ENCODE data around the gene NUPR1. TPM values are rescaled to one million over a fixed set of nuclear protein-coding genes. Genes with fewer than 3 reads are reported as not detected.

The NUPR1 gene
- total and polyA plus RNA-seq, 12 donors = 16.7 to 74.4 (median 33.1) TPM

Other genes with a start within 250 kb of the NUPR1 start
- 1 to 10 TPM; 1.1 to 7.0 (median 3.4) TPM for gene SBK1, start 246.4 kb downstream of the NUPR1 start, total RNA-seq
- gene SBK1, start 246.4 kb downstream of the NUPR1 start, polyA plus RNA-seq = 1 to 10 TPM in 1 of 2 donors, under 1 TPM in 1; 0.38 to 2.9 TPM
- gene NPIPB6, start 175.5 kb downstream of the NUPR1 start, total RNA-seq = 1 to 10 TPM in 3 of 10 donors, under 1 TPM in 5, not detected in 2; 0.25 to 1.8 (median 0.72) TPM
- under 1 TPM; 0.12 to 0.22 TPM for gene NPIPB6, start 175.5 kb downstream of the NUPR1 start, polyA plus RNA-seq
- gene EIF3CL, start 135.1 kb downstream of the NUPR1 start, total RNA-seq = 100 to 1,000 TPM in 1 of 10 donors, 10 to 100 TPM in 9; 10.3 to 103 (median 47.2) TPM
- gene EIF3CL, start 135.1 kb downstream of the NUPR1 start, polyA plus RNA-seq = 10 to 100 TPM; 41.0 to 96.8 TPM
- gene NPIPB7, start 66.6 kb downstream of the NUPR1 start, total RNA-seq = not detected
- gene NPIPB7, start 66.6 kb downstream of the NUPR1 start, polyA plus RNA-seq = not detected
- 10 to 100 TPM in 7 of 10 donors, 1 to 10 TPM in 3; 6.5 to 17.6 (median 10.8) TPM for gene CLN3, start 46.9 kb downstream of the NUPR1 start, total RNA-seq
- 10 to 100 TPM; 10.2 to 21.2 TPM for gene CLN3, start 46.9 kb downstream of the NUPR1 start, polyA plus RNA-seq
- 1 to 10 TPM in 1 of 10 donors, under 1 TPM in 9; 0.15 to 2.3 (median 0.56) TPM for gene APOBR, start 44.3 kb downstream of the NUPR1 start, total RNA-seq
- gene APOBR, start 44.3 kb downstream of the NUPR1 start, polyA plus RNA-seq = under 1 TPM; 0.51 to 0.94 TPM
- under 1 TPM in 1 of 10 donors, not detected in 9; 0.49 TPM for gene IL27, start 32.1 kb downstream of the NUPR1 start, total RNA-seq
- under 1 TPM in 1 of 2 donors, not detected in 1; 0.04 TPM for gene IL27, start 32.1 kb downstream of the NUPR1 start, polyA plus RNA-seq
- gene SGF29, start 14.9 kb upstream of the NUPR1 start, total RNA-seq = 10 to 100 TPM; 11.1 to 20.9 (median 13.6) TPM
- 10 to 100 TPM; 17.1 to 35.1 TPM for gene SGF29, start 14.9 kb upstream of the NUPR1 start, polyA plus RNA-seq
- 1 to 10 TPM in 2 of 10 donors, under 1 TPM in 8; 0.24 to 1.7 (median 0.64) TPM for gene SULT1A2, start 58.1 kb upstream of the NUPR1 start, total RNA-seq
- gene SULT1A2, start 58.1 kb upstream of the NUPR1 start, polyA plus RNA-seq = 1 to 10 TPM in 1 of 2 donors, under 1 TPM in 1; 0.28 to 1.2 TPM
- gene SULT1A1, start 71.1 kb upstream of the NUPR1 start, total RNA-seq = 10 to 100 TPM in 9 of 10 donors, 1 to 10 TPM in 1; 8.3 to 25.3 (median 17.0) TPM
- 10 to 100 TPM in 1 of 2 donors, 1 to 10 TPM in 1; 9.0 to 10.8 TPM for gene SULT1A1, start 71.1 kb upstream of the NUPR1 start, polyA plus RNA-seq
- gene NPIPB8, start 99.1 kb upstream of the NUPR1 start, total RNA-seq = under 1 TPM in 1 of 10 donors, not detected in 9; 0.61 TPM
- gene NPIPB8, start 99.1 kb upstream of the NUPR1 start, polyA plus RNA-seq = not detected
- 100 to 1,000 TPM; 256 to 544 (median 401) TPM for gene EIF3C, start 172.5 kb upstream of the NUPR1 start, total RNA-seq
- 1,000 to 10,000 TPM in 1 of 2 donors, 100 to 1,000 TPM in 1; 549 to 1,102 TPM for gene EIF3C, start 172.5 kb upstream of the NUPR1 start, polyA plus RNA-seq
- gene NPIPB9, start 212.8 kb upstream of the NUPR1 start, total RNA-seq = 1 to 10 TPM in 1 of 10 donors, under 1 TPM in 4, not detected in 5; 0.22 to 1.3 (median 0.59) TPM
- 1 to 10 TPM in 1 of 2 donors, under 1 TPM in 1; 0.10 to 1.4 TPM for gene NPIPB9, start 212.8 kb upstream of the NUPR1 start, polyA plus RNA-seq